ENCODE measurements around the gene CD248.

Gene CD248

DNA sequence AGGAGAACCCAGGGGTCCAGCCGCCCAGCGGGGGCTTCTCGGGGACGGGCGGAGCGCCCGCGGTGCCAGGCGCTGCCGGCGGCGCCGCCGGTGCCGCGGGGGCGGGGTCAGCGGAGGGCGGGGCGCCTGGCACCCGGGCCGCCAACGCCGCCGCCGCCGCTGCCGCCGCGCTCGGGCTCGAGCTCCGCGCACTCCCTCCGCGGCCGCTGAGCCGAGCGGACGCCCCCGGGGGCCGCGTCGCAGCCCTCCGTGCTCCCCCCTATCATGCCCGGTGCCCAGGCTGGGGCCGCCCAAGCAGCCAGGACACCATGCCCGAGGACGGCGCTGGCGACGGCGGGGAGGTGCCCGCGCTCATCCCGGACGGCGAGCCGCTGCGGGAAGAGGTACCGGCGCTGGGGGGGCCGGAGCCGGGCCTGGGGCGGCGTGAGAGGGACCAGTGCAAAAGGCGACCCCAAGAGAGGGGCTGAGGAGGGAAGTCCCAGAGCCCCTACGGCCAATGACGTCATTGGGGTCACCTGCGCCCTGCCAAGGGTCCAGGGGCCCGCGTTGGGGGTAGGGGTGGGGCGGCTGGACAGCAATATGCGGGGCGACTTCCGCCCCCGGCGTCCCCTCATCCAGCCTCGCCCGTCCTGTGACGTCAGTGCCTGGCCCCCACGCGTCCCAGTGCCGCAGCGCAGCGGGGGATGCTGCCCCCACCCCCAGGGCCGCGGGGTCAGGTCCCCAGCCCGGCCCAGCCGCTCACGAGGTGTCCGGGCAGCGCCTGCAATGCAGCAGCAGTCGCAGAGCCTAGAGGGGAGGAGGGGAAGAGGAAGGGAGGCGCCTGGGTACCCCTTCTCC is 24.9 kb downstream of the CD248 start, which contains the start of gene TMEM151A:
TSS of gene TMEM151A (plus strand) at position 189 of the 837 bp plus-strand sequence. CDS start at position 309, 120 bp downstream.
- Histone ChIP-seq H3K4me3 (replicated peaks; ENCODE audit: insufficient read depth, low read length) (peak within 1 kb of the TSS; percentile 26; the same call in 1 of the 2 replicates), H3K27me3 (ENCODE audit: insufficient read depth, poor library complexity, severe bottlenecking) (peaks cover 17% of the 10 kb centered on the region), H3K27ac (replicated peaks) (no peak within 1 kb of the TSS)
- no peak for DNase-seq (ENCODE audit: low read depth in 1 of 2, low spot score in 1 of 2)
- TF ChIP-seq POLR2AphosphoS5 (IDR thresholded peaks at IDR 0.05; ENCODE audit: low read depth) (no peak), SPI1 (IDR thresholded peaks at IDR 0.05; ENCODE audit: borderline replicate concordance, low read depth) (no peak), GABPA (IDR thresholded peaks at IDR 0.05; ENCODE audit: low read depth) (no peak)
- TF ChIP-seq, protein P1, sequence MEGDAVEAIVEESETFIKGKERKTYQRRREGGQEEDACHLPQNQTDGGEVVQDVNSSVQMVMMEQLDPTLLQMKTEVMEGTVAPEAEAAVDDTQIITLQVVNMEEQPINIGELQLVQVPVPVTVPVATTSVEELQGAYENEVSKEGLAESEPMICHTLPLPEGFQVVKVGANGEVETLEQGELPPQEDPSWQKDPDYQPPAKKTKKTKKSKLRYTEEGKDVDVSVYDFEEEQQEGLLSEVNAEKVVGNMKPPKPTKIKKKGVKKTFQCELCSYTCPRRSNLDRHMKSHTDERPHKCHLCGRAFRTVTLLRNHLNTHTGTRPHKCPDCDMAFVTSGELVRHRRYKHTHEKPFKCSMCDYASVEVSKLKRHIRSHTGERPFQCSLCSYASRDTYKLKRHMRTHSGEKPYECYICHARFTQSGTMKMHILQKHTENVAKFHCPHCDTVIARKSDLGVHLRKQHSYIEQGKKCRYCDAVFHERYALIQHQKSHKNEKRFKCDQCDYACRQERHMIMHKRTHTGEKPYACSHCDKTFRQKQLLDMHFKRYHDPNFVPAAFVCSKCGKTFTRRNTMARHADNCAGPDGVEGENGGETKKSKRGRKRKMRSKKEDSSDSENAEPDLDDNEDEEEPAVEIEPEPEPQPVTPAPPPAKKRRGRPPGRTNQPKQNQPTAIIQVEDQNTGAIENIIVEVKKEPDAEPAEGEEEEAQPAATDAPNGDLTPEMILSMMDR (IDR thresholded peaks at IDR 0.05; ENCODE audit: insufficient read depth, low read length): no peak
- TF ChIP-seq, protein P2, sequence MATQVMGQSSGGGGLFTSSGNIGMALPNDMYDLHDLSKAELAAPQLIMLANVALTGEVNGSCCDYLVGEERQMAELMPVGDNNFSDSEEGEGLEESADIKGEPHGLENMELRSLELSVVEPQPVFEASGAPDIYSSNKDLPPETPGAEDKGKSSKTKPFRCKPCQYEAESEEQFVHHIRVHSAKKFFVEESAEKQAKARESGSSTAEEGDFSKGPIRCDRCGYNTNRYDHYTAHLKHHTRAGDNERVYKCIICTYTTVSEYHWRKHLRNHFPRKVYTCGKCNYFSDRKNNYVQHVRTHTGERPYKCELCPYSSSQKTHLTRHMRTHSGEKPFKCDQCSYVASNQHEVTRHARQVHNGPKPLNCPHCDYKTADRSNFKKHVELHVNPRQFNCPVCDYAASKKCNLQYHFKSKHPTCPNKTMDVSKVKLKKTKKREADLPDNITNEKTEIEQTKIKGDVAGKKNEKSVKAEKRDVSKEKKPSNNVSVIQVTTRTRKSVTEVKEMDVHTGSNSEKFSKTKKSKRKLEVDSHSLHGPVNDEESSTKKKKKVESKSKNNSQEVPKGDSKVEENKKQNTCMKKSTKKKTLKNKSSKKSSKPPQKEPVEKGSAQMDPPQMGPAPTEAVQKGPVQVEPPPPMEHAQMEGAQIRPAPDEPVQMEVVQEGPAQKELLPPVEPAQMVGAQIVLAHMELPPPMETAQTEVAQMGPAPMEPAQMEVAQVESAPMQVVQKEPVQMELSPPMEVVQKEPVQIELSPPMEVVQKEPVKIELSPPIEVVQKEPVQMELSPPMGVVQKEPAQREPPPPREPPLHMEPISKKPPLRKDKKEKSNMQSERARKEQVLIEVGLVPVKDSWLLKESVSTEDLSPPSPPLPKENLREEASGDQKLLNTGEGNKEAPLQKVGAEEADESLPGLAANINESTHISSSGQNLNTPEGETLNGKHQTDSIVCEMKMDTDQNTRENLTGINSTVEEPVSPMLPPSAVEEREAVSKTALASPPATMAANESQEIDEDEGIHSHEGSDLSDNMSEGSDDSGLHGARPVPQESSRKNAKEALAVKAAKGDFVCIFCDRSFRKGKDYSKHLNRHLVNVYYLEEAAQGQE (IDR thresholded peaks at IDR 0.05; ENCODE audit: insufficient replicate concordance, low read depth): no peak

DNA sequence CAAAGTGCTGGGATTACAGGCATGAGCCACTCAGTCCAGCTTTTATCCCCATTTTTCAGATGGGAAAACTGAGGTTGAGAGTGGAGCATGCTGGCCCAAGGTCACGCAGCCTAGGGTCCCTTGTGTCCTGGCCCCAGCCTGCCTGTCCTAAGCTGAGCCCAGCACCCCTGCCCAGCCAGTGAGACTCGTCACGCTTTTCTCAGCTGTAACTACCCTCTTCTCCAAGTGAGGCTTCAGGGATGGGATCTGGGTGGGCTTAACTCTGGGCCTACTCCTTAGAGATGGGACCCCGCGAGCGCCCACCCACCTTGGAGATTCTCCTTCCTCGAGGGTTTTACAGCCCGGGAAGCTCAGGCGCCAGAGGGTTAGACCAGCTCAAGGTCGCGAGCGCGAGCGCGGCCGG is 25.5 kb downstream of the CD248 start:
- DNase-seq (ENCODE audit: low read depth in 1 of 2, low spot score in 1 of 2): no peak
- Histone ChIP-seq H3K4me3 (replicated peaks; ENCODE audit: insufficient read depth, low read length) (no peak overlapping the region; the same call in 1 of the 2 replicates), H3K27me3 (ENCODE audit: insufficient read depth, poor library complexity, severe bottlenecking) (peaks cover 17% of the 10 kb centered on the region)

DNA sequence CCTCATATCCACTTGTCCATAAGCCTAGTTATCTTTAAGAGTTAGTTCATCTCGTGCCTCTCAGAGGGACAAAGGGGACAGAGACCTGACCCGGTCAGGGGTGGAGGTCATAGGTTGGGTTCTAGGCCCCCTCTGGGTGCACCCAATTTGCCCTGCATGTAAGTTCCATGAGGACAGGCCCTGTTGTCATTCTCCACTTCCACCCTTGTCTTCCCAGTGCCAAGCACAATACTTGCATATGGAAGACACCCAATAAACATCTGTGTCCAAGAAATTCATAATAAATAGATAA is 26.6 kb downstream of the CD248 start:
- no peak overlapping the region for H3K27ac ChIP-seq (replicated peaks)
- no peak for DNase-seq (ENCODE audit: low read depth in 1 of 2, low spot score in 1 of 2)
- TF ChIP-seq, protein P2 (IDR thresholded peaks at IDR 0.05; ENCODE audit: insufficient replicate concordance, low read depth): no peak
- TF ChIP-seq GABPA (IDR thresholded peaks at IDR 0.05; ENCODE audit: low read depth) (no peak), SPI1 (IDR thresholded peaks at IDR 0.05; ENCODE audit: borderline replicate concordance, low read depth) (no peak), POLR2AphosphoS5 (IDR thresholded peaks at IDR 0.05; ENCODE audit: low read depth) (no peak)
- TF ChIP-seq, protein P1 (IDR thresholded peaks at IDR 0.05; ENCODE audit: insufficient read depth, low read length): no peak
- no peak overlapping the region for H3K4me3 ChIP-seq (replicated peaks; ENCODE audit: insufficient read depth, low read length)
- peaks cover 17% of the 10 kb centered on the region for H3K27me3 ChIP-seq (ENCODE audit: insufficient read depth, poor library complexity, severe bottlenecking)

More for the DNA sequence above, 25.5 kb downstream of the CD248 start:
- no peak overlapping the region for H3K27ac ChIP-seq (replicated peaks)
- TF ChIP-seq, protein P1 (IDR thresholded peaks at IDR 0.05; ENCODE audit: insufficient read depth, low read length): no peak
- no peak for TF ChIP-seq POLR2AphosphoS5 (IDR thresholded peaks at IDR 0.05; ENCODE audit: low read depth)
- TF ChIP-seq GABPA (IDR thresholded peaks at IDR 0.05; ENCODE audit: low read depth): no peak
- TF ChIP-seq, protein P2 (IDR thresholded peaks at IDR 0.05; ENCODE audit: insufficient replicate concordance, low read depth): no peak
- TF ChIP-seq SPI1 (IDR thresholded peaks at IDR 0.05; ENCODE audit: borderline replicate concordance, low read depth): no peak

Measured in HL-60 (cell line).